Measurements from ENCODE around the gene ABCC9. TPM values are rescaled to one million over a fixed set of nuclear protein-coding genes. Genes with fewer than 3 reads are reported as not detected.
"Not testable (repeated sequence)": the region's sequence is repeated elsewhere in the genome, so short reads cannot be mapped to it uniquely, and the experiment has no call there.

Gene ABCC9
- total RNA-seq, 1 donor from 2014 or later, result 0.17 TPM

DNA sequence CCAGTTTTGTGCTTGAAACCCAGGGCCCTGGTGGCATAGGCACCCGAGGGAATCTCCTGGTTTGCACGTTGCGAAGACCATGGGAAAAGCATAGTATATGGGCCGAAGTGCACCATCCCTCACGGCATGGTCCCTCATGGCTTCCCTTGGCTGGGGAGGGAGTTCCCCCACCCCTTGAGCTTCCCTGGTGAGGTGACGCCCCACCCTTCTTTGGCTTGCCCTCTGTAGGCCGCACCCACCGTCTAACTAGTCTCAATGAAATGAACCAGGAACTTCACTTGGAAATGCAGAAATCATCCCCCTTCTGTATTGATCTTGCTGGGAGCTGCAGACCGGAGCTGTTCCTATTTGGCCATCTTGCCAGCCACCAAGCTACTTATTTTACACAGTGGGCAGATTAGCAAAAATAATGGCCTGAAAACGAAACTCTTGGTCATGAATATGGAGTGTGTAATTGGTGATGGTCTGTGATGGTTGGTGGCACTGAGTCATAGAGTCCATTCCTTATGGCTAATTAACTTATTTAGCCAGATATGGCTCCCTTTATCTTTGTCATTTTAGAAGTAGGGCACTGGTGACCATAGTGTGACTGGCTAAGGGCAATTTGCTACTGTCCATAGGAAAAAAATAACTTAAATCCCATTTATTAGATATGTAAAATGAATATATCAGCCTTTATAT, 145.4 kb downstream of the ABCC9 start:
- TF ChIP-seq, protein P1, sequence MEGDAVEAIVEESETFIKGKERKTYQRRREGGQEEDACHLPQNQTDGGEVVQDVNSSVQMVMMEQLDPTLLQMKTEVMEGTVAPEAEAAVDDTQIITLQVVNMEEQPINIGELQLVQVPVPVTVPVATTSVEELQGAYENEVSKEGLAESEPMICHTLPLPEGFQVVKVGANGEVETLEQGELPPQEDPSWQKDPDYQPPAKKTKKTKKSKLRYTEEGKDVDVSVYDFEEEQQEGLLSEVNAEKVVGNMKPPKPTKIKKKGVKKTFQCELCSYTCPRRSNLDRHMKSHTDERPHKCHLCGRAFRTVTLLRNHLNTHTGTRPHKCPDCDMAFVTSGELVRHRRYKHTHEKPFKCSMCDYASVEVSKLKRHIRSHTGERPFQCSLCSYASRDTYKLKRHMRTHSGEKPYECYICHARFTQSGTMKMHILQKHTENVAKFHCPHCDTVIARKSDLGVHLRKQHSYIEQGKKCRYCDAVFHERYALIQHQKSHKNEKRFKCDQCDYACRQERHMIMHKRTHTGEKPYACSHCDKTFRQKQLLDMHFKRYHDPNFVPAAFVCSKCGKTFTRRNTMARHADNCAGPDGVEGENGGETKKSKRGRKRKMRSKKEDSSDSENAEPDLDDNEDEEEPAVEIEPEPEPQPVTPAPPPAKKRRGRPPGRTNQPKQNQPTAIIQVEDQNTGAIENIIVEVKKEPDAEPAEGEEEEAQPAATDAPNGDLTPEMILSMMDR (IDR thresholded peaks at IDR 0.05; ENCODE audit: insufficient read depth, low read length, poor library complexity, severe bottlenecking), result no peak
- Histone ChIP-seq H3K4me3 (ENCODE audit: low read depth, low read length) (no peak overlapping the region), H3K27me3 (ENCODE audit: control insufficient read depth, insufficient read depth, low read length) (no peaks in the 10 kb centered on the region), H3K36me3 (ENCODE audit: control insufficient read depth, insufficient read depth, low read length) (no peaks in the 10 kb centered on the region)
- no peak for DNase-seq (ENCODE audit: low read depth)

DNA sequence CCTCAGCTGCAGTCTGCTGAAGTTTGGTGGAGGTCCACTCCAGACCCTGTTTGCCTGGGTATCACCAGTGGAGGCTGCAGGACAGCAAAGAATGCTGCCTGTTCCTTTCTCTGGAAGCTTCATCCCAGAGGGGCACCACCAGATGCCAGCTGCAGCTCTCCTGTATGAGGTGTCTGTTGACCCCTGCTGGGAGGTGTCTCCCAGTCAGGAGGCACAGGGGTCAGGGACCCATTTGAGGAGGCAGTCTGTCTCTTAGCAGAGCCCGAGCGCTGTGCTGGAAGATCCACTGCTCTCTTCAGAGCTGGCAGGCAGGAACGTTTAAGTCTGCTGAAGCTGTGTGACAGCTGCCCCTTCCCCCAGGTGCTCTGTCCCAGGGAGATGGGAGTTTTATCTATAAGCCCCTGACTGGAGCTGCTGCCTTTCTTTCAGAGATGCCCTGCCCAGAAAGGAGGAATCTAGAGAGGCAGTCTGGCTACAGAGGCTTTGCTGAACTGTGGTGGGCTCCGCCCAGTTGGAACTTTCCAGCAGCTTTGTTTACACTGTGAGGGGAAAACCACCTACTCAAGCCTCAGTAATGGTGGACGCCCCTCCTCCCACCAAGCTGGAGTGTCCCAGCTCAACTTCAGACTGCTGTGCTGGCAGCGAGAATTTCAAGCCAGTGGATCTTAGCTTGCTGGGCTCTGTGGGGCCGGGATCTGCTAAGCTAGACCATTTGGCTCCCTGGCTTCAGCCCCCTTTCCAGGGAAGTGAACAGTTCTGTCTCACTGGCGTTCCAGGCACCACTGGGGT, 146.2 kb downstream of the ABCC9 start:
- not testable (repeated sequence) for DNase-seq (ENCODE audit: low read depth); H3K27me3 ChIP-seq (ENCODE audit: control insufficient read depth, insufficient read depth, low read length); H3K36me3 ChIP-seq (ENCODE audit: control insufficient read depth, insufficient read depth, low read length); H3K4me3 ChIP-seq (ENCODE audit: low read depth, low read length)

DNA sequence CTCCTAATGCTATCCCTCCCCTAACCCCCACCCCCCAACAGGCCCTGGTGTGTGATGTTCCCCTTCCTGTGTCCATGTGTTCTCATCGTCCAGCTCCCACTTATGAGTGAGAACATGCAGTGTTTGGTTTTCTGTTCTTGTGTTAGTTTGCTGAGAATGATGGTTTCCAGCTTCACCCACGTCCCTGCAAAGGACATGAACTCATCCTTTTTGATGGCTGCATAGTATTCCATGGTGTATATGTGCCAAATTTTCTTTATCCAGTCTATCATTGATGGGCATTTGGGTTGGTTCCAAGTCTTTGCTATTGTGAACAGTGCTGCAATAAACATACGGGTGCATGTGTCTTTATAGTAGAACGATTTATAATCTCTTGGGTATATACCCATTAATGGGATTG, 151.5 kb downstream of the ABCC9 start:
- not testable (repeated sequence) for H3K4me3 ChIP-seq (ENCODE audit: low read depth, low read length); DNase-seq (ENCODE audit: low read depth); H3K27me3 ChIP-seq (ENCODE audit: control insufficient read depth, insufficient read depth, low read length); H3K36me3 ChIP-seq (ENCODE audit: control insufficient read depth, insufficient read depth, low read length)

GRCh38 chr12:21788089-21788983, 152.9 kb downstream of the ABCC9 start:
- Histone ChIP-seq H3K27me3 (ENCODE audit: control insufficient read depth, insufficient read depth, low read length) (no peaks in the 10 kb centered on the region), H3K4me3 (ENCODE audit: low read depth, low read length) (no peak overlapping the region), H3K36me3 (ENCODE audit: control insufficient read depth, insufficient read depth, low read length) (no peaks in the 10 kb centered on the region)
- DNase-seq (ENCODE audit: low read depth), result no peak
- TF ChIP-seq, protein P1 (IDR thresholded peaks at IDR 0.05; ENCODE audit: insufficient read depth, low read length, poor library complexity, severe bottlenecking), result no peak

DNA sequence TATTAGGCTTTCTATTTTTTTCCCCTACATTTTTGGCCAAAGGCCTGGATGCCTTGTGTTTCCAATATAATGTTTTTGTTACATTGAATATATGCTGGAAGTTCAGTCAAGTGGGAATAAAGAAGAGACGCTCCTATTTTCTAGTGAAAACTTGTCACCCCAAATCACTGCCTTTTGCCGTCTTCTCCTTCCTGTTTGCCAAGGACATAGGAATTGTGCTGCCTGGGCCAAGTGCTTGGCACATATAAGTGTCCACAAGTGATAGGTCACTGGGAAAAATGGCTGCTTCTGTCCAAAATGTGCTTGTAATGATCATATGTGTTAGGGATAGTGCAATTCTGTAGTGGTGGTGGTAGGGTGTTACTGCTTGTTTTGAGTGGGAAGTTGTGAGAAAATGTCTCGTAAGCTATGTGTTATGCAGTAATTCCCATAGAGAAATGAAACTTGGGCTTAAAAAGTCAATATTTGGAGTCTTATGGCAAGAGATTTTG, 155.1 kb downstream of the ABCC9 start:
- no peak for DNase-seq (ENCODE audit: low read depth)
- Histone ChIP-seq H3K27me3 (ENCODE audit: control insufficient read depth, insufficient read depth, low read length) (no peaks in the 10 kb centered on the region), H3K4me3 (ENCODE audit: low read depth, low read length) (no peak overlapping the region), H3K36me3 (ENCODE audit: control insufficient read depth, insufficient read depth, low read length) (no peaks in the 10 kb centered on the region)
- TF ChIP-seq, protein P1 (IDR thresholded peaks at IDR 0.05; ENCODE audit: insufficient read depth, low read length, poor library complexity, severe bottlenecking), result no peak

- H3K36me3 ChIP-seq (ENCODE audit: control insufficient read depth, insufficient read depth, low read length); H3K4me3 ChIP-seq (ENCODE audit: low read depth, low read length); DNase-seq (ENCODE audit: low read depth); H3K27me3 ChIP-seq (ENCODE audit: control insufficient read depth, insufficient read depth, low read length): not testable (repeated sequence)
These were observed 158.5 kb downstream of the ABCC9 start for GRCh38 chr12:21782723-21783122.

- Histone ChIP-seq H3K27me3 (ENCODE audit: control insufficient read depth, insufficient read depth, low read length) (no peaks in the 10 kb centered on the region), H3K36me3 (ENCODE audit: control insufficient read depth, insufficient read depth, low read length) (no peaks in the 10 kb centered on the region), H3K4me3 (ENCODE audit: low read depth, low read length) (no peak overlapping the region)
- DNase-seq (ENCODE audit: low read depth), result no peak
- TF ChIP-seq, protein P1 (IDR thresholded peaks at IDR 0.05; ENCODE audit: insufficient read depth, low read length, poor library complexity, severe bottlenecking), result no peak
These were observed 160.4 kb downstream of the ABCC9 start for GRCh38 chr12:21780786-21781185.

All from kidney epithelial cell (primary cell).